ENCODE data around the gene ZNF397.

DNA sequence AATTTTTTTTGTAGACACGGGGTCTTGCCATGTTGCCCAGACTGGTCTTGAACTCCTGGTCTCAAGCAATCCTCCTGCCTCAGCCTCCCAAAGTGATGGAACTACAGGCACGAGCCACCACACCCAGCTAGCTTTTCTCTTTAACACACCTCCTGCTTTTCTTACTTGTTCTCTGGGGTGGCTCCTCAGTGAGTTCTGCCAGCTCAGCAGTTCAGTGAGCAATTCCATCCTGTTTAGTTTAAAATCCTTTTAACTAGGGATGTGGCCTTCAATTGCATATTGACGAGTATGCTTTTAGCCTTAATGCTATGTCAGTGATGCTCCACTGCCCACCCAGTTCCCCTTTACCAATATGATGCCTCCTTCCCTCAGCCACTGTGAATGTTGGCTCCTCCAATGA, 16.1 kb downstream of the ZNF397 start:
- TF ChIP-seq CTCF (IDR thresholded peaks at IDR 0.05; ENCODE audit: low read depth, low read length) (no peak), EZH2phosphoT487 (IDR thresholded peaks at IDR 0.05; ENCODE audit: low read depth) (no peak)
